Measurements from ENCODE around the gene SLC25A14. TPM values are rescaled to one million over a fixed set of nuclear protein-coding genes. Genes with fewer than 3 reads are reported as not detected.

Gene SLC25A14
- polyA plus RNA-seq, 1 donor from 2014 or later, result 150 TPM

DNA sequence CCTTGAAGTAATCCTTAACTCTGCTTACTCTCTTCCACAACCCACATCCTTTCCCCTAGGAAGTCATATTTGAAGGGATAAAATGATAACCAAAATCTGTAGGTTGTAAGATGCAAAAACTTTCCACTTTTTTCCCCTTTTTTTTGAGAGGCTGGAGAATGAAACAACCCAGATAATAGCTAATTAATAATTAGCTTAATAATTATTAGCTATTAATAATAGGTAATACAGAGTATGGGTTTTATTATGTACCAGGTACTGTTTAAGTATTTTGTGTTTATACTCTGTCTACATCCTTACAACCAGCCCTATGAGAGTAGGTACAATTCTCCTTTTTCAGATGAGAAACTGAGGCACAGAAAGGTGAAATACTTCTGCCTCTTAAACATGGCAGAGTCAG is 36.4 kb downstream of the SLC25A14 start:
- Histone ChIP-seq H3K27ac (ENCODE audit: low read length) (no peak overlapping the region), H3K9me2 (ENCODE audit: insufficient read depth, low read length) (no peaks in the 10 kb centered on the region), H2AFZ (ENCODE audit: low read depth, low read length) (no peak overlapping the region), H4K20me1 (ENCODE audit: insufficient read depth) (no peaks in the 10 kb centered on the region), H3K9me3 (ENCODE audit: low read length) (no peaks in the 10 kb centered on the region), H3K4me2 (ENCODE audit: low read length) (no peak overlapping the region), H3K9ac (ENCODE audit: low read length) (no peak overlapping the region), H3K4me3 (ENCODE audit: low read length) (no peak overlapping the region), H3K36me3 (ENCODE audit: insufficient read depth, low read length) (no peaks in the 10 kb centered on the region), H3K79me2 (replicated peaks; ENCODE audit: insufficient read depth, low read length) (no peaks in the 10 kb centered on the region), H3F3A (ENCODE audit: insufficient read depth, low read length, poor library complexity, severe bottlenecking) (no peaks in the 10 kb centered on the region), H3K27me3 (ENCODE audit: insufficient read depth, low read depth, low read length) (no peaks in the 10 kb centered on the region)
- TF ChIP-seq, protein P1, sequence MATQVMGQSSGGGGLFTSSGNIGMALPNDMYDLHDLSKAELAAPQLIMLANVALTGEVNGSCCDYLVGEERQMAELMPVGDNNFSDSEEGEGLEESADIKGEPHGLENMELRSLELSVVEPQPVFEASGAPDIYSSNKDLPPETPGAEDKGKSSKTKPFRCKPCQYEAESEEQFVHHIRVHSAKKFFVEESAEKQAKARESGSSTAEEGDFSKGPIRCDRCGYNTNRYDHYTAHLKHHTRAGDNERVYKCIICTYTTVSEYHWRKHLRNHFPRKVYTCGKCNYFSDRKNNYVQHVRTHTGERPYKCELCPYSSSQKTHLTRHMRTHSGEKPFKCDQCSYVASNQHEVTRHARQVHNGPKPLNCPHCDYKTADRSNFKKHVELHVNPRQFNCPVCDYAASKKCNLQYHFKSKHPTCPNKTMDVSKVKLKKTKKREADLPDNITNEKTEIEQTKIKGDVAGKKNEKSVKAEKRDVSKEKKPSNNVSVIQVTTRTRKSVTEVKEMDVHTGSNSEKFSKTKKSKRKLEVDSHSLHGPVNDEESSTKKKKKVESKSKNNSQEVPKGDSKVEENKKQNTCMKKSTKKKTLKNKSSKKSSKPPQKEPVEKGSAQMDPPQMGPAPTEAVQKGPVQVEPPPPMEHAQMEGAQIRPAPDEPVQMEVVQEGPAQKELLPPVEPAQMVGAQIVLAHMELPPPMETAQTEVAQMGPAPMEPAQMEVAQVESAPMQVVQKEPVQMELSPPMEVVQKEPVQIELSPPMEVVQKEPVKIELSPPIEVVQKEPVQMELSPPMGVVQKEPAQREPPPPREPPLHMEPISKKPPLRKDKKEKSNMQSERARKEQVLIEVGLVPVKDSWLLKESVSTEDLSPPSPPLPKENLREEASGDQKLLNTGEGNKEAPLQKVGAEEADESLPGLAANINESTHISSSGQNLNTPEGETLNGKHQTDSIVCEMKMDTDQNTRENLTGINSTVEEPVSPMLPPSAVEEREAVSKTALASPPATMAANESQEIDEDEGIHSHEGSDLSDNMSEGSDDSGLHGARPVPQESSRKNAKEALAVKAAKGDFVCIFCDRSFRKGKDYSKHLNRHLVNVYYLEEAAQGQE (IDR thresholded peaks at IDR 0.05; ENCODE audit: borderline replicate concordance), result no peak
- no peak for TF ChIP-seq POLR2AphosphoS5 (IDR thresholded peaks at IDR 0.05)
- no peak for TF ChIP-seq EZH2 (IDR thresholded peaks at IDR 0.05; ENCODE audit: borderline replicate concordance, insufficient read depth, low read length, poor library complexity, severe bottlenecking)
- TF ChIP-seq EP300 (conservative IDR thresholded peaks at IDR 0.05; ENCODE audit: poor library complexity, severe bottlenecking), result no peak
- no peak for TF ChIP-seq RAD21 (conservative IDR thresholded peaks at IDR 0.05)
- no peak for TF ChIP-seq SMC3 (conservative IDR thresholded peaks at IDR 0.05; ENCODE audit: poor library complexity)
- TF ChIP-seq, protein P2, sequence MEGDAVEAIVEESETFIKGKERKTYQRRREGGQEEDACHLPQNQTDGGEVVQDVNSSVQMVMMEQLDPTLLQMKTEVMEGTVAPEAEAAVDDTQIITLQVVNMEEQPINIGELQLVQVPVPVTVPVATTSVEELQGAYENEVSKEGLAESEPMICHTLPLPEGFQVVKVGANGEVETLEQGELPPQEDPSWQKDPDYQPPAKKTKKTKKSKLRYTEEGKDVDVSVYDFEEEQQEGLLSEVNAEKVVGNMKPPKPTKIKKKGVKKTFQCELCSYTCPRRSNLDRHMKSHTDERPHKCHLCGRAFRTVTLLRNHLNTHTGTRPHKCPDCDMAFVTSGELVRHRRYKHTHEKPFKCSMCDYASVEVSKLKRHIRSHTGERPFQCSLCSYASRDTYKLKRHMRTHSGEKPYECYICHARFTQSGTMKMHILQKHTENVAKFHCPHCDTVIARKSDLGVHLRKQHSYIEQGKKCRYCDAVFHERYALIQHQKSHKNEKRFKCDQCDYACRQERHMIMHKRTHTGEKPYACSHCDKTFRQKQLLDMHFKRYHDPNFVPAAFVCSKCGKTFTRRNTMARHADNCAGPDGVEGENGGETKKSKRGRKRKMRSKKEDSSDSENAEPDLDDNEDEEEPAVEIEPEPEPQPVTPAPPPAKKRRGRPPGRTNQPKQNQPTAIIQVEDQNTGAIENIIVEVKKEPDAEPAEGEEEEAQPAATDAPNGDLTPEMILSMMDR (IDR thresholded peaks at IDR 0.05; ENCODE audit: poor library complexity, severe bottlenecking), result no peak
- TF ChIP-seq MXI1 (conservative IDR thresholded peaks at IDR 0.05; ENCODE audit: poor library complexity, severe bottlenecking), result no peak
- no peak for TF ChIP-seq TAF1 (IDR thresholded peaks at IDR 0.05; ENCODE audit: low read depth)

DNA sequence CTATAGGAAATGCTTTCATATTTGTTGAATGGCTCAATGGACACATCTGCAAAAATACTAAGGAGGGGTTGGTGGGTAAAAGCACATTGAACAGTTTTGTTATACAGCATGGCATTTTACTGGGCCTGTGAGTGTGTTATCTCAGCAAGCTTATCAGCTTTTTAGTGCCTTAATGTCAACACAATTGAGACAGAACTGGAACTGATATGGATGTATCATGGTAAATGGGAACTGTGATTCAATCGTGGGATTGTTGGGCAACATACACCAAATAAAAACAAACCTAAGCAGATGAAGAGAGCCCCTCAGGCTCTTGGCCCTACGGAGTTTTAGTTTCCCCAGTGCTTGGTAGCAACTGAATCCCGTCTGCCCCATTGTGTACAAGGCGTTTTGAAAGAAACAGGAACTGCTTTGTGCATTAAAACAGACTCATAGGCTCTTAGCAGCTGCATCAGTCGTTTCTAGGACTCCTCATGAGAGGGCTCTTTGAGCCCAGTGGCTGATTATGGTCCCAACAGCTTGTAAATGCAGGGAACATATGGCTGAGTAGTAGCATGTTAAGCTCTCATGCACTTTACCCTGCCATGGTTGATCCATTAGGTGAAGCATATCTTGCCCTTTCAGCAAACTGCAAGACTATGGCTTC is 38.4 kb downstream of the SLC25A14 start:
- Histone ChIP-seq H3K4me2 (ENCODE audit: low read length) (no peak overlapping the region), H3K4me3 (ENCODE audit: low read length) (no peak overlapping the region), H3F3A (ENCODE audit: insufficient read depth, low read length, poor library complexity, severe bottlenecking) (no peaks in the 10 kb centered on the region), H3K27ac (ENCODE audit: low read length) (no peak overlapping the region), H3K27me3 (ENCODE audit: insufficient read depth, low read depth, low read length) (no peaks in the 10 kb centered on the region), H3K36me3 (ENCODE audit: insufficient read depth, low read length) (no peaks in the 10 kb centered on the region), H3K9ac (ENCODE audit: low read length) (no peak overlapping the region), H4K20me1 (ENCODE audit: insufficient read depth) (no peaks in the 10 kb centered on the region), H2AFZ (ENCODE audit: low read depth, low read length) (no peak overlapping the region), H3K79me2 (replicated peaks; ENCODE audit: insufficient read depth, low read length) (no peaks in the 10 kb centered on the region), H3K9me3 (ENCODE audit: low read length) (no peaks in the 10 kb centered on the region), H3K9me2 (ENCODE audit: insufficient read depth, low read length) (no peaks in the 10 kb centered on the region)
- no peak for TF ChIP-seq EP300 (conservative IDR thresholded peaks at IDR 0.05; ENCODE audit: poor library complexity, severe bottlenecking)
- TF ChIP-seq, protein P1 (IDR thresholded peaks at IDR 0.05; ENCODE audit: borderline replicate concordance), result no peak
- TF ChIP-seq, protein P2 (IDR thresholded peaks at IDR 0.05; ENCODE audit: poor library complexity, severe bottlenecking), result no peak
- TF ChIP-seq MXI1 (conservative IDR thresholded peaks at IDR 0.05; ENCODE audit: poor library complexity, severe bottlenecking), result no peak
- no peak for TF ChIP-seq POLR2AphosphoS5 (IDR thresholded peaks at IDR 0.05)
- TF ChIP-seq TAF1 (IDR thresholded peaks at IDR 0.05; ENCODE audit: low read depth), result no peak
- no peak for TF ChIP-seq SMC3 (conservative IDR thresholded peaks at IDR 0.05; ENCODE audit: poor library complexity)

All from neural cell (in vitro differentiated cells).